MCF 10A (cell line): Measurements from ENCODE around the gene IL1RN. TPM values are rescaled to one million over a fixed set of nuclear protein-coding genes. Genes with fewer than 3 reads are reported as not detected.

ENCODE experiments used
- BruUV-seq: library from RNA; stranded (reverse); fragments of 400-500 nt; replicated peaks from 2 replicates; lab custom pipeline; 2021; lab: Mats Ljungman, UMichigan
- CTCF ChIA-PET: fragments of 300-600 bp; sonication (Branson Sonifier 250); formaldehyde crosslinking; extraction: SDS; loops from one replicate; lab custom pipeline; 2021; ENCODE audit warnings: antibody characterized with exemption, inconsistent platforms; lab: Yijun Ruan, JAX
- POLR2A ChIA-PET: fragments of 300-600, 350-650 bp; sonication (Branson Sonifier 250); formaldehyde crosslinking; extraction: SDS; loops from one replicate; lab custom pipeline; 2020; ENCODE audit warnings: antibody characterized with exemption, inconsistent platforms; lab: Yijun Ruan, JAX
- DNase-seq: peaks from one replicate; pipeline ENCODE4 v3.0.0-alpha.2; 2018; ENCODE audit not compliant: unreplicated experiment
- H3K27ac Mint-ChIP-seq: one replicate; pipeline ENCODE4 v1.8.0; 2022; ENCODE audit warnings: mild to moderate bottlenecking, low read depth, mixed read lengths; ENCODE audit not compliant: unreplicated experiment
- H3K27me3 Mint-ChIP-seq: one replicate; pipeline ENCODE4 v1.8.0; 2022; ENCODE audit warnings: mixed read lengths; ENCODE audit not compliant: insufficient read depth, unreplicated experiment
- H3K36me3 Mint-ChIP-seq: one replicate; pipeline ENCODE4 v1.8.0; 2022; ENCODE audit warnings: mild to moderate bottlenecking, moderate library complexity, mixed read lengths; ENCODE audit not compliant: insufficient read depth, unreplicated experiment
- H3K4me1 Mint-ChIP-seq: one replicate; pipeline ENCODE4 v1.8.0; 2022; ENCODE audit warnings: mixed read lengths; ENCODE audit not compliant: insufficient read depth, unreplicated experiment
- H3K4me3 Mint-ChIP-seq: one replicate; pipeline ENCODE4 v1.8.0; 2022; ENCODE audit warnings: mild to moderate bottlenecking, moderate library complexity, mixed read lengths; ENCODE audit not compliant: unreplicated experiment
- H3K9me3 Mint-ChIP-seq: one replicate; pipeline ENCODE4 v1.8.0; 2022; ENCODE audit warnings: mixed read lengths; ENCODE audit not compliant: unreplicated experiment
- CTCF ChIP-seq: fragments of 200-600 bp; IDR thresholded peaks from one replicate; pipeline ENCODE4 v1.8.0; 2022; ENCODE audit warnings: antibody characterized with exemption, mild to moderate bottlenecking; ENCODE audit not compliant: unreplicated experiment
- intact Hi-C: fragments of 100-400 bp; cut with micrococcal nuclease; formaldehyde crosslinking; loops from 2 replicates; pipeline ENCODE4 v1.14.1; 2022
- total RNA-seq: library from RNA; stranded (reverse); gene quantifications from 2 replicates; pipeline ENCODE4 v1.2.3, GENCODE V29; 2022

The IL1RN gene
- total RNA-seq, 1 experiment from 2014 or later = not detected

- Mint-ChIP-seq H3K27me3 (no peaks in the 10 kb centered on the region), H3K4me1 (peaks cover 16% of the 10 kb centered on the region), H3K9me3 (no peaks in the 10 kb centered on the region), H3K27ac (no peak overlapping the region), H3K36me3 (no peaks in the 10 kb centered on the region), H3K4me3 (peak overlapping the region; percentile 72)
- CTCF ChIA-PET = interaction anchor here (0.6 to 1.8 kb wide), 10 partner anchors 11 to 233 kb away, joined by 3 to 19 read pairs (median 3); no protein-coding TSS in a partner anchor
- no TSS peak for BruUV-seq
- POLR2A ChIA-PET = interaction anchor here (1.1 to 1.5 kb wide), 2 partner anchors 20 to 84 kb away, joined by 3 to 4 read pairs; no protein-coding TSS in a partner anchor
- intact Hi-C loops = no loop called here
- no peak for TF ChIP-seq CTCF
- DNase-seq = peak; percentile 16
These were observed 29.1 kb downstream of the IL1RN start for GRCh38 chr2:113156278-113157117.

- ChIA-PET CTCF (interaction anchor here (0.7 to 2.1 kb wide), 4 partner anchors 8 to 42 kb away, joined by 3 to 19 read pairs (median 10); no protein-coding TSS in a partner anchor), POLR2A (no interaction called here)
- no TSS peak for BruUV-seq
- peaks cover 16% of the 10 kb centered on the region for H3K4me1 Mint-ChIP-seq
- peak; percentile 56 for DNase-seq
- no peaks in the 10 kb centered on the region for H3K9me3 Mint-ChIP-seq
- peak overlapping the region; percentile 72 for H3K4me3 Mint-ChIP-seq
- intact Hi-C loops = no loop called here
- H3K36me3 Mint-ChIP-seq = no peaks in the 10 kb centered on the region
- no peaks in the 10 kb centered on the region for H3K27me3 Mint-ChIP-seq
- no peak for TF ChIP-seq CTCF
- peak overlapping the region; percentile 53 for H3K27ac Mint-ChIP-seq
These were observed 29.9 kb downstream of the IL1RN start for GRCh38 chr2:113157118-113157896.

GRCh38 chr2:113157897-113158753 lies 30.7 kb downstream of the IL1RN start:
- H3K27ac Mint-ChIP-seq = peak overlapping the region; percentile 53
- no TSS peak for BruUV-seq

More at GRCh38 chr2:113157897-113158753, 30.7 kb downstream of the IL1RN start:
- ChIA-PET CTCF (interaction anchor here (0.8 to 2.1 kb wide), 5 partner anchors 9 to 232 kb away, joined by 3 to 16 read pairs (median 4); no protein-coding TSS in a partner anchor), POLR2A (interaction anchor here (1.2 to 1.5 kb wide), 2 partner anchors 16 to 40 kb away, joined by 3 read pairs; no protein-coding TSS in a partner anchor)
- intact Hi-C loops = loop anchor here (2.0 kb wide), 1 partner anchor 19 kb away; no protein-coding TSS in a partner anchor
- Mint-ChIP-seq H3K4me3 (peak overlapping the region; percentile 72), H3K9me3 (no peaks in the 10 kb centered on the region), H3K4me1 (peaks cover 16% of the 10 kb centered on the region), H3K36me3 (no peaks in the 10 kb centered on the region), H3K27me3 (no peaks in the 10 kb centered on the region)
- peak; percentile 67 for DNase-seq
- no peak for TF ChIP-seq CTCF
